ENCODE results near the gene NR4A3. TPM values are rescaled to one million over a fixed set of nuclear protein-coding genes. Genes with fewer than 3 reads are reported as not detected.

NR4A3 gene
- total RNA-seq, 5 donors from 2014 or later (not counting 1 experiment from before 2014, with no cell fraction given) = 1.3 to 45.0 (median 1.8) TPM

DNA sequence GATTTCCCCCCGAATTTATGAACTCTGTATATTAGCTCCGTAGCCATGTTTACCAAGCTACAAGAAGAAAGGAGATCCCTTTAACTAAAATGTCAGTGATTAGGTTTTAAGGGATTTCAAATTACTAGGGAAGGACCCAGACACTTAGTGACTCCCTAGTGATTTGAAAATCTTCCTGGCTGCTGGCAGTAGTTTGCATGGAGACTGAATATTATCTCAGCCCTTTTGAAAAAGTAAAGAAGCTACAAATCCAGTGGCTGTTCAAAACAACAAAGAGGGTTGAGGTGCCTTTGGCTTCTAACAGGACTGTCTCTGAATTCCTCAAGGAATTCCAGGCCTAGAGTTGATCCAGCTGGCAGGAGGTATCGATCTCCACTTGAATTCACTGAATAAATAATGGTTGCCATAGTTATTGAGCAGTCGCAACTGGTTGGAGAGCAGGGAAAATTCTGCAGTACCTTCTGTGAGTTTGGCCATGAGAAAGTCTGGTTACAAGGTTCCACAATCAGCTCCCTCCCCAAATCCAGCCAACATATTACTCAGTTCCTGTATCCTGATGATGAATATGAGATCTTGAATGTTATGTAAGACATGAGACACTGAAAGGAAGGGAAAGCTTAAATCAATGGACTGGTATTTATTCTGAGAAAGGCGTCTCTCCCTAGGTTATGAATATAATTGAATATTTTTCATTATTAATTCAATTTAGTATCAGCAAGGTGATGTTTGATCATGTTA, 37.7 kb downstream of the NR4A3 start:
- Histone ChIP-seq H3K27me3 (replicated peaks in 1 of 2; ENCODE audit: control insufficient read depth in 2 of 2, extremely low read depth in 1 of 2, insufficient read depth in 2 of 2, low read length in 1 of 2) (no peaks in the 10 kb centered on the region), H3K27ac (ENCODE audit: low read length) (no peak overlapping the region), H3K36me3 (ENCODE audit: control insufficient read depth in 2 of 2, extremely low read depth in 1 of 2, insufficient read depth in 1 of 2, low read length in 1 of 2) (no peaks in the 10 kb centered on the region), H3K4me3 (ENCODE audit: control insufficient read depth in 1 of 2, extremely low read depth in 1 of 2, low read length in 1 of 2) (no peak overlapping the region), H3K4me1 (ENCODE audit: control insufficient read depth in 1 of 2, extremely low read depth in 1 of 2, insufficient read depth in 2 of 2, low read length in 2 of 2) (no peaks in the 10 kb centered on the region), H3K9me3 (no peaks in the 10 kb centered on the region)
- Mint-ChIP-seq H3K27me3 (no peaks in the 10 kb centered on the region), H3K36me3 (peaks cover 10% of the 10 kb centered on the region), H3K9me3 (no peaks in the 10 kb centered on the region), H3K4me1 (no peaks in the 10 kb centered on the region), H3K27ac (no peak overlapping the region), H3K4me3 (no peak overlapping the region)
- no CpG with 5 or more reads among the region's 5 CpGs for WGBS (ENCODE audit: insufficient coverage)
- POLR2A ChIA-PET = no interaction called here
- CTCF ChIA-PET = interaction anchor here in 1 of 2 donors (0.7 kb wide), 1 partner anchor 35 kb away, joined by 3 read pairs; no protein-coding TSS in a partner anchor
- DNase-seq = no peak
- ATAC-seq (replicated peaks in 1 of 4) = no peak

DNA sequence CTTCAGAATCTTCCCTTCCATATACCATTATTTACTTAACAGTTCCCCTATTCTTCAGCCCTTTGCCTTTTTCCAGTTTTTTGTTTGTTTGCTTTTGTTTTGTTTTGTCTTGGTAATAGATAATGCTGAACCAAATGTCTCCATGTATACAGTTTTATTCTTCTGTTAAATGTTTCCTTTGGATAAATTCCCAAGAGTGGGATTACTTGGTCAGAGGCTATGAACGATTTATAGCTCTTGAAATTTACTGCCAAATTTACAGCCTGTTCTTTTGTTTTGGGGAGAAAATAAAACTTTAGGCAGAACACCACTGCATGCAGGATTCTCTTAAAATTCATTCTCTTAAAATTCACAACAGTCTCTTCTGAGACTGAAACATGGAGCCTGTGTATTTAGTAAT, 38.6 kb downstream of the NR4A3 start:
- Mint-ChIP-seq H3K4me1 (no peaks in the 10 kb centered on the region), H3K36me3 (peaks cover 6% of the 10 kb centered on the region), H3K9me3 (no peaks in the 10 kb centered on the region), H3K27ac (no peak overlapping the region), H3K4me3 (no peak overlapping the region), H3K27me3 (no peaks in the 10 kb centered on the region)
- DNase-seq = no peak
- H3K27me3 ChIP-seq (replicated peaks in 1 of 2; ENCODE audit: control insufficient read depth in 2 of 2, extremely low read depth in 1 of 2, insufficient read depth in 2 of 2, low read length in 1 of 2) = no peaks in the 10 kb centered on the region
- no peak overlapping the region for H3K27ac ChIP-seq (ENCODE audit: low read length)
- ChIA-PET CTCF (no interaction called here), POLR2A (interaction anchor here in 1 of 2 donors (0.6 kb wide), 1 partner anchor 24 kb away, joined by 11 read pairs; no protein-coding TSS in a partner anchor)
- no peaks in the 10 kb centered on the region for H3K4me1 ChIP-seq (ENCODE audit: control insufficient read depth in 1 of 2, extremely low read depth in 1 of 2, insufficient read depth in 2 of 2, low read length in 2 of 2)
- H3K9me3 ChIP-seq = no peaks in the 10 kb centered on the region
- H3K4me3 ChIP-seq (ENCODE audit: control insufficient read depth in 1 of 2, extremely low read depth in 1 of 2, low read length in 1 of 2) = no peak overlapping the region
- ATAC-seq (replicated peaks in 1 of 4) = no peak
- no peaks in the 10 kb centered on the region for H3K36me3 ChIP-seq (ENCODE audit: control insufficient read depth in 2 of 2, extremely low read depth in 1 of 2, insufficient read depth in 1 of 2, low read length in 1 of 2)
- WGBS (ENCODE audit: insufficient coverage) = no CpG with 5 or more reads among the region's 1 CpG

DNA sequence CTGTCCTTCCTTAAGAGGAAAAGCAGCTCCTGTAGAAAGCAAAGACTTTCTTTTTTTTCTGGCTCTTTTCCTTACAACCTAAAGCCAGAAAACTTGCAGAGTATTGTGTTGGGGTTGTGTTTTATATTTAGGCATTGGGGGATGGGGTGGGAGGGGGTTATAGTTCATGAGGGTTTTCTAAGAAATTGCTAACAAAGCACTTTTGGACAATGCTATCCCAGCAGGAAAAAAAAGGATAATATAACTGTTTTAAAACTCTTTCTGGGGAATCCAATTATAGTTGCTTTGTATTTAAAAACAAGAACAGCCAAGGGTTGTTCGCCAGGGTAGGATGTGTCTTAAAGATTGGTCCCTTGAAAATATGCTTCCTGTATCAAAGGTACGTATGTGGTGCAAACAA, 42.3 kb downstream of the NR4A3 start:
- DNase-seq (no peak), ATAC-seq (replicated peaks in 1 of 4) (no peak)
- Histone ChIP-seq H3K27ac (ENCODE audit: low read length) (no peak overlapping the region), H3K4me1 (ENCODE audit: control insufficient read depth in 1 of 2, extremely low read depth in 1 of 2, insufficient read depth in 2 of 2, low read length in 2 of 2) (no peaks in the 10 kb centered on the region), H3K27me3 (replicated peaks in 1 of 2; ENCODE audit: control insufficient read depth in 2 of 2, extremely low read depth in 1 of 2, insufficient read depth in 2 of 2, low read length in 1 of 2) (no peaks in the 10 kb centered on the region), H3K4me3 (ENCODE audit: control insufficient read depth in 1 of 2, extremely low read depth in 1 of 2, low read length in 1 of 2) (no peak overlapping the region), H3K36me3 (ENCODE audit: control insufficient read depth in 2 of 2, extremely low read depth in 1 of 2, insufficient read depth in 1 of 2, low read length in 1 of 2) (no peaks in the 10 kb centered on the region), H3K9me3 (no peaks in the 10 kb centered on the region)
- POLR2A ChIA-PET = no interaction called here
- CTCF ChIA-PET = interaction anchor here in 1 of 2 donors (0.9 to 1.4 kb wide), 2 partner anchors 13 to 39 kb away, joined by 3 to 4 read pairs; no protein-coding TSS in a partner anchor
- no peaks in the 10 kb centered on the region for H3K27me3 Mint-ChIP-seq
- no peak overlapping the region for H3K4me3 Mint-ChIP-seq
- peaks cover 0 to 4% (median 2%) of the 10 kb centered on the region in 3 donors for H3K4me1 Mint-ChIP-seq
- peaks cover 6% of the 10 kb centered on the region for H3K36me3 Mint-ChIP-seq
- no peaks in the 10 kb centered on the region for H3K9me3 Mint-ChIP-seq
- WGBS (ENCODE audit: insufficient coverage) = no CpG with 5 or more reads among the region's 2 CpGs
- H3K27ac Mint-ChIP-seq = no peak overlapping the region

DNA sequence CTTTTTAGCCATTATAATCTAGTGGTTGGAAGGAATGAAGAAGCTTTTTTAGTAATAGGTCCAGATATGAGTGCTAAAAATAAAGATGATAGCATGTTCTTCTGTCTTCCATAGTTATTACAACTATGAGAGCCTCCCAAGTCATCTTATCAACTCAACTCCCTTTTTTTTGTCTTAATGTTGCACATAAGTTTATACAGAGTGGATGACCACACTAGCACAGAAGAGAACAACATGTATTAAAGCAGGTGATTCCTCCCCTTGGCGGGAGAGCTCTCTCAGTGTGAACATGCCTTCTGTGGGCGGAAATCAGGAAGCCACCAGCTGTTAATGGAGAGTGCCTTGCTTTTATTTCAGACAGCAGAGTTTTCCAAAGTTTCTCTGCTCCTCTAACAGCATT, 44.7 kb downstream of the NR4A3 start:
- Mint-ChIP-seq H3K27me3 (no peaks in the 10 kb centered on the region), H3K9me3 (no peaks in the 10 kb centered on the region), H3K4me3 (no peak overlapping the region), H3K36me3 (peaks cover 6% of the 10 kb centered on the region), H3K4me1 (peaks cover 0 to 4% (median 2%) of the 10 kb centered on the region in 3 donors), H3K27ac (no peak overlapping the region)
- Histone ChIP-seq H3K36me3 (ENCODE audit: control insufficient read depth in 2 of 2, extremely low read depth in 1 of 2, insufficient read depth in 1 of 2, low read length in 1 of 2) (no peaks in the 10 kb centered on the region), H3K27me3 (replicated peaks in 1 of 2; ENCODE audit: control insufficient read depth in 2 of 2, extremely low read depth in 1 of 2, insufficient read depth in 2 of 2, low read length in 1 of 2) (no peaks in the 10 kb centered on the region), H3K9me3 (no peaks in the 10 kb centered on the region), H3K4me3 (ENCODE audit: control insufficient read depth in 1 of 2, extremely low read depth in 1 of 2, low read length in 1 of 2) (no peak overlapping the region), H3K27ac (ENCODE audit: low read length) (no peak overlapping the region), H3K4me1 (ENCODE audit: control insufficient read depth in 1 of 2, extremely low read depth in 1 of 2, insufficient read depth in 2 of 2, low read length in 2 of 2) (no peaks in the 10 kb centered on the region)
- ATAC-seq (replicated peaks in 1 of 4) = no peak
- ChIA-PET POLR2A (no interaction called here), CTCF (interaction anchor here in 1 of 2 donors (0.6 kb wide), 1 partner anchor 643 kb away, joined by 3 read pairs; no protein-coding TSS in a partner anchor)
- no CpG with 5 or more reads among the region's 2 CpGs for WGBS (ENCODE audit: insufficient coverage)
- no peak for DNase-seq

DNA sequence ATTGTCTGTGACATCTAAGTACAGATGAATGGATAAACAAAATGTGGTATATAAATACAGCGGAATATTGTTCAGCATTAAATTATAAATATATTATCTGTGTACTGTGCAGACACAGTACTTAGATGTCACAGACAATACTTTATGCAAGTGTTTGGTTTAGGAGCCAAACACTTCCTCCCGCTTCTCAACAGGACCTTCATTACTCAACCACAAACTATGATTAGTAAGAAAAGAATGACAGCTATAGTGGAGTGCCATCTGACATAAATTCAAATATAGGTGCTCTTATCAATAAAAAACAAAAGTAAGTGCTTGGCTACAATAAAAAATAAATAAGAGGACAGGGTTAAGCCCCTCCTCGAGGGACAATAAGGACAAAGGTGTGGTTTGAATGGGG, 45.9 kb downstream of the NR4A3 start:
- WGBS (ENCODE audit: insufficient coverage) = no CpG with 5 or more reads among the region's 3 CpGs
- no peaks in the 10 kb centered on the region for H3K27me3 ChIP-seq (replicated peaks in 1 of 2; ENCODE audit: control insufficient read depth in 2 of 2, extremely low read depth in 1 of 2, insufficient read depth in 2 of 2, low read length in 1 of 2)
- Mint-ChIP-seq H3K4me1 (peaks cover 0 to 4% (median 2%) of the 10 kb centered on the region in 3 donors), H3K27me3 (no peaks in the 10 kb centered on the region), H3K36me3 (peaks cover 6% of the 10 kb centered on the region), H3K9me3 (no peaks in the 10 kb centered on the region), H3K27ac (no peak overlapping the region), H3K4me3 (no peak overlapping the region)
- ChIA-PET CTCF (no interaction called here), POLR2A (no interaction called here)
- ATAC-seq (replicated peaks in 1 of 4) (no peak), DNase-seq (no peak)
- H3K4me3 ChIP-seq (ENCODE audit: control insufficient read depth in 1 of 2, extremely low read depth in 1 of 2, low read length in 1 of 2) = no peak overlapping the region
- no peaks in the 10 kb centered on the region for H3K4me1 ChIP-seq (ENCODE audit: control insufficient read depth in 1 of 2, extremely low read depth in 1 of 2, insufficient read depth in 2 of 2, low read length in 2 of 2)
- H3K9me3 ChIP-seq = no peaks in the 10 kb centered on the region
- no peak overlapping the region for H3K27ac ChIP-seq (ENCODE audit: low read length)
- no peaks in the 10 kb centered on the region for H3K36me3 ChIP-seq (ENCODE audit: control insufficient read depth in 2 of 2, extremely low read depth in 1 of 2, insufficient read depth in 1 of 2, low read length in 1 of 2)

DNA sequence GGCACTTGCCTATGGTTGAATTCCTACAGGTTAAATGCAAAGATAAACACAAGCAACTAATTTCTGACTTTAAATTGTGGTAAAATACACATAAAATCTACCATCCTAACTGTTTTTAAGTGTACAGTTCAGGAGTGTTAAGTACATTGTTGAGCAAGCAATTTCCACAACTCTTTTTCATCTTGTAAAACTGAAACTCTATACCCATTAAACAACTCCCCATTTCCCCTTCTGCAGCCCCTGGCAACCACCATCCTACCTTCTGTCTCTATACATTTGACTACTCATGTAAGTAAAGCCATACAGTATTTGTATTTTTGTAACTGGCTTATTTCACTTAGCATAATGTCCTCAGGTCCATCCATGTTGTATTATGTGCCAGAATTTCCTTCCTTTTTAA, 46.3 kb downstream of the NR4A3 start:
- H3K27ac ChIP-seq (ENCODE audit: low read length) = no peak overlapping the region
- no peak for ATAC-seq (replicated peaks in 1 of 4)
- Mint-ChIP-seq H3K4me1 (peaks cover 0 to 4% (median 2%) of the 10 kb centered on the region in 3 donors), H3K9me3 (no peaks in the 10 kb centered on the region), H3K27me3 (no peaks in the 10 kb centered on the region), H3K36me3 (peaks cover 6% of the 10 kb centered on the region), H3K4me3 (no peak overlapping the region), H3K27ac (no peak overlapping the region)
- ChIA-PET CTCF (no interaction called here), POLR2A (no interaction called here)
- H3K27me3 ChIP-seq (replicated peaks in 1 of 2; ENCODE audit: control insufficient read depth in 2 of 2, extremely low read depth in 1 of 2, insufficient read depth in 2 of 2, low read length in 1 of 2) = no peaks in the 10 kb centered on the region
- no peaks in the 10 kb centered on the region for H3K9me3 ChIP-seq
- no peaks in the 10 kb centered on the region for H3K36me3 ChIP-seq (ENCODE audit: control insufficient read depth in 2 of 2, extremely low read depth in 1 of 2, insufficient read depth in 1 of 2, low read length in 1 of 2)
- H3K4me1 ChIP-seq (ENCODE audit: control insufficient read depth in 1 of 2, extremely low read depth in 1 of 2, insufficient read depth in 2 of 2, low read length in 2 of 2) = no peaks in the 10 kb centered on the region
- DNase-seq = no peak
- H3K4me3 ChIP-seq (ENCODE audit: control insufficient read depth in 1 of 2, extremely low read depth in 1 of 2, low read length in 1 of 2) = no peak overlapping the region
